Epidermal melanocyte (primary cell): ENCODE measurements around the gene BTBD6.

Experiments
- DNase-seq: peaks from one replicate; pipeline ENCODE4 v3.0.0; 2011; ENCODE audit warnings: low spot score; ENCODE audit not compliant: insufficient read length

Gene BTBD6

DNA sequence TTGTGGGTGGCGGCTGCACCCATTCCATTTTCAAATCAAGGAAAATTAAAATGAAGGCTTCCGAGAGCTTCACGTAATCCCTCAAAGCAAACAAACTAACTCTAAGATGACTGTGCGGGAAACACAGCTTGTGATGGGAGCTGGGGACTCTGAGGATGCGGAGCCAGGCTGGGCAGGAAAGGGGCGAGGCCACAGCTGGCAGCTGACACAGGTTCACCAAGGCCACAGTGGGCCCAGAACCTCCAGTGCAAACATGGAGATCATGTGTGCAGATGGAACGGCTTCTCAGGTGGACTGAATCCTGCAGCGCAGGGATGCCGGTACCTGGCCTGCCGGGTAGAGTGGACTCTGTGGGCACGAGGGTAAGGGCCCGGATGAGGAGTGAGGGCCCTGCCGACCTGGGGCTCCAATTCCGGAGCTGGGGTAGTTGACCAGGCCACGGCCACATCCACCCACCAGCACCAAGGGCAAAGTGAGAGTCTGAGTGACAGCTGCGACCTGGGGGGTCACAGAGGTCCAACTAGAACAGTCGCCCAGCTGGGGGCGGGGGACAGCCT lies 19.2 kb upstream of the BTBD6 start:
- DNase-seq = no peak

DNA sequence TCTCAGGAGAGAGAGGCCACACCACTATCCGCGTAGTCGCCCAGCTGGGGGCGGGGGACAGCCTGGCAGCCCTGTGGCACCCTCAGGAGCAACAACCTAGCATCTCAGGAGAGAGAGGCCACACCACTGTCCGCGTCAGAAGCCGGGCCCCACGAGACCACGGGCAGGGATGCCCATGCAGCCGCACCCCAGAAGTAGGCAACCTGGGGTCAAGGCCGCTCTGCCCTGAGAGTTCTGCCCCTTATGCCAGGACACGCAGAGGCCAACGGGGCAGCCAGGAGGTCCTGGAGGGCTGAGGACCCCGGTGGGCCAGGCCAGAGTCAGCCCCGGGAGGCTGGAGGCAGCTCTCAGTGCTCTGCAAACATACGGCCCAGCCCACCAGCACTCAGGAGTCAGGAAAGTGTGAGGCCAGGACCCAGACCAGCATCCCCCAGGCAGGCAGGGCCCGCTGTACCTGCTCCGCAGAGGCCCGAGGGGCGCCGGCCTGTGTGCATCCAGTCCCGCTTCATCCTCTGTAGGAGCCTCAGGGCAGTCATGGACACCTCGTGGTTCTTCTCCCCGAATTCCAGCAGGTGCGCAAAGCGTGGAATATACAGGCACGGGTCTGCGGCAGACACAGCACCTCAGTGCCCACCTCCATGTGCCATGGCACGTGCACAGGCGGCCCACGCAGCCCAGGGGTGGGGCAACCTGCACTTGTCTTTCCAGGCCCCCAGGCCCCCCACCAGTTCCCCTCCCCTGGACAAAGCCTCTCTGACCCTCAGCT lies 7.3 kb upstream of the BTBD6 start:
- DNase-seq = no peak

DNA sequence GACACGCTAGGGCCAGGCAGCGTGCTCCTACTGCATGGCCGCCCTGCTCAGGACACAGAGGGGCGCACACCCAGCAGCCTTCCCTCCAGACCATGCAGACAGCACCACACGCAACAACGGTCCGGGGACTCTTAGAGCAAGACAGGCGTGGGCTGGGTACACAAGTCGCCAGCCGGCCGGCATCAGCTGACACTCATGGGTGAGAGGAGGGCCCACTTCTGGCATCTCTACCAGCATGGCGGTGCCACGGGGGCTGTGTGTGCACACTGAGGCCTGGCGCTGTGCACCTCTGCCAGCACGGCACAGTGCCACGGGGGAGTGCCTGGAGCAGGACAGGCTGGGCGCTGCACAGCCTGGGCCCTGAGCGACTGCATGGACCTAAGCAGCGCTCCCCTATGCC lies 6.7 kb upstream of the BTBD6 start:
- DNase-seq = no peak

DNA sequence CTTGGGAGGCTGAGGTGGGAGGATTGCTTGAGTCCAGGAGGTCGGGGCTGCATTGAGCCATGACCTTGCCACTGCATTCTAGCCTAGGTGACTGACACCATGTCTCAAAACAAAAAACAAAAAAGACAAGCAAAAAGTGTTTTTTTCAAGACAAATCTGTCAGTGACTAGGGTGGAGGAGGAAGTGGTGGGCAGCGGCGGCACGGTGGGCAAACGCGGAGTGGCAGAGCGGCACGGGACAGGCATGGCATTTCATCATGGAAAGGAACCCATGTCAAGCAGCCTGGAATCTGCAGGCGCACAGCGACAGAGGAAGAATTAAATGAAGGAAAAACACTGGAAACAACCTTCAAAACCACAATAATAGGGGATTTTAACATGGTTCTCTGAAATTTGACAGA lies 4.0 kb upstream of the BTBD6 start:
- no peak for DNase-seq

DNA sequence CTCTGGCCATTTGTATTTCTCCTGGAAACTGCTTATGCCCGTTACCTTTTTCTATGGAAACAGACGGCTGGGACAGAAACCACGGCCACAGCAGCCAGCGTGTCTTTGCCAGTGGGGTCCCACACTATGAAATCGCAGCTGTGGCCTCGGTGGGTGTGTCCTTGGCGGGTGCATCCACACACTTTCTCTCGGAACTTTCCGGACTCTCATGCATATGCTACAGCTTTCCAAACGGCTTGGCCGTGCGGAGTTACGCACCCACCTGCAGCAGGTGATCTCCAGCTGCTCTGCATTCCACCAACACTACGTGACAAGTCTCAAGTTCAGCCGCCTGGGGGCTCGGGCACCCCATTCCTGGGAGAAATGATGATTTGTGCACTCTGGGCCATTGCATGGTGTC lies 1.3 kb upstream of the BTBD6 start:
- DNase-seq = no peak

DNA sequence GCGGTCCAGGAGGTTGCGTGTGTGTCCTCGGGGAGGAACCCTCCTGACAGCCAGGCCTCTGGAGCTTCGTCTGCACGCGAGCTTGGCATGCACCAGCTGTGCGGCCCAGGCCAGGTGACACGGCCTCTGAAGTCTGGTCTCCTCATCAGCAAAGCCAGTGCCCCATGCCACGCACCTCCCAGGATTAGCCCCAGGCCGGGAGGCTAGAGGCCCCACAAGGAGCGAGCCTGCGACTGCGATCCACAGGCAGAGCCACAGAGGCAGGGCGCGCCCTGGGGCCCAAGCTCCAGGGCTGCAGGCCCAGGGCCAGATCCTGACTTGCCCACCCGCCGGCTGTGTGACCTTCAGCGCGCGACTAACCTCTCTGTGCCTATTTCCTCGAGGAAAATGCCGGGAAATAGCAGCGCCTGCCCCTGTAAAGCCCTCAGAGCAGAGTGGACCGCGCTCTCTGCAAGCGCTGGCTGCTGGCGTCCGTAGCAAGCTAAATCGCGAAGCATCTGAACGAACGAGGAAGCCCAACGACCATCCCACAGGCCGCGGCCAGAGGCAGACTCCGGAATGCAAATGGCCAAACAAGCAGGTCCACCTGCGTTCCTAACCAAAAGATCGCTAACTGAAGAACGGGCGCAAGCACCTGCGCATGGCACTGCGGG lies 492 bp upstream of the BTBD6 start:
- no peak for DNase-seq

DNA sequence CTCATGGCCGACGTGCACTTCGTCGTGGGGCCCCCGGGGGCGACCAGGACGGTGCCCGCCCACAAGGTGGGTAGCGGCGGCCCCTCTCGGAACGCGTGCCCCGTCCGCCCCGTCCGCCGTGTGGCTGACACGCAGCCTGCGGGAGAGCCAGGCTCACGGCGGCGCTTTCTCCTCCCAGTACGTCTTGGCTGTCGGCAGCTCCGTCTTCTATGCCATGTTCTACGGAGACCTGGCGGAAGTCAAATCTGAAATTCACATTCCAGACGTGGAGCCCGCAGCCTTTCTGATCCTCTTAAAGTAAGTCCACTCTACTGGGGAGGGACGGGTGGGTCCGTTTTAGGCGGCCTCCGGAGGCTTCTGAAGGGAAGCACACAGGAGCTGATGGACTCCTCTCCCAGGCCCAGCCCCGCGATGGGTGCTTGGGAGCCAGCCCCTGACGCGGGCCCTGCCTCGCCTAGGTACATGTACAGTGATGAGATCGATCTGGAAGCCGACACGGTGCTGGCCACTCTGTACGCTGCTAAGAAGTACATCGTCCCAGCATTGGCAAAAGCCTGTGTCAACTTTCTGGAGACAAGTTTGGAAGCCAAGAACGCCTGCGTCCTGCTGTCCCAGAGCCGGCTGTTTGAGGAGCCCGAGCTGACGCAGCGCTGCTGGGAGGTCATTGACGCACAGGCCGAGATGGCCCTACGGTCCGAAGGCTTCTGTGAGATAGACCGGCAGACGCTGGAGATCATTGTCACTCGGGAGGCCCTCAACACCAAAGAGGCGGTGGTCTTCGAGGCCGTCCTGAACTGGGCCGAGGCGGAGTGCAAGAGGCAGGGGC lies 1.1 kb downstream of the BTBD6 start:
- DNase-seq = no peak

DNA sequence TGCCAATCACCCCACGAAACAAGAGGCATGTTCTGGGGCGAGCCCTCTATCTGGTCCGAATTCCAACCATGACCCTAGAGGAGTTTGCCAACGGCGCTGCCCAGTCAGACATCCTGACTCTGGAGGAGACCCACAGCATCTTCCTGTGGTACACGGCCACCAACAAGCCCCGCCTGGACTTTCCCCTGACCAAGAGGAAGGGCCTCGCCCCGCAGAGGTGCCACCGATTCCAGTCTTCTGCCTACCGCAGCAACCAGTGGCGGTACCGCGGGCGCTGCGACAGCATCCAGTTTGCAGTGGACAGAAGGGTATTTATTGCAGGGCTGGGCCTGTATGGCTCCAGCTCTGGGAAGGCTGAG lies 1.7 kb downstream of the BTBD6 start:
- no peak for DNase-seq

DNA sequence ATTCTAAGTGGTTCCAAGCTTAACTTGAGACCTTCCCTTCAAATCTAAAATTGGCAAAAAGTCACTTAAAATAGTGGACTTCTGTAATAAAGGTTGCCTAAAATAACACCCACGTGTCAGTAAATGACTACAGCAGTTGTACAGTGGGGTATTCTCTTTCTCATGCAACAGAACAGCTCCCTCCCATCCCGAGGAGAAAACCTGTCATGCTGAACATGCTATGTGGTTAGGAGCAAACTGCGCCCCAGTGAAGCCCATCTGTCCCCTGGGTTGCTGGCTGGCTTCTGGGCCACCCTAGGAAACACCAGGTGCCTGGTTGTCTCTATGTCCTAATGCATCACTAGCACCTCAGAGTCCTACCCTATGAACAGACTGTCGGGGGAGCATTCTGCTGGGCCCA lies 2.7 kb downstream of the BTBD6 start:
- DNase-seq = no peak

DNA sequence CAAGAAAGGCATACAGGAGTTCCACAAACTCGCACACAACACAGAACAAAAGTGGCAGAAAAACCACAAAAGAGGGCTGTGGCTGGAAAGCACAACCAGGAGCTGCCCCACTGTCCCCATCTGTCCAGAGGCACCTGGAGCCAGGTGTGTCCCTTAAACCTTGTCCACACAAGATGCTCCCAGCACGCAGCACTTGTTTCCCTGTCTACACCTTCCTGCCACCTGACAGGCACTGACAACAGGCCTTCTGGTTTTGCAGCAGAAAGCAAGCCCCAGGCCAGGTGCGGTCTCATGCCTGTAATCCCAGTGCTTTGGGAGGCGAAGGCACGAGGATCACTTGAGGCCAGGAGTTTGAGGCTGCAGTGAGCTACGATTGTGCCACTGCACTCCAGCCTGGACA lies 3.6 kb downstream of the BTBD6 start:
- DNase-seq = no peak

DNA sequence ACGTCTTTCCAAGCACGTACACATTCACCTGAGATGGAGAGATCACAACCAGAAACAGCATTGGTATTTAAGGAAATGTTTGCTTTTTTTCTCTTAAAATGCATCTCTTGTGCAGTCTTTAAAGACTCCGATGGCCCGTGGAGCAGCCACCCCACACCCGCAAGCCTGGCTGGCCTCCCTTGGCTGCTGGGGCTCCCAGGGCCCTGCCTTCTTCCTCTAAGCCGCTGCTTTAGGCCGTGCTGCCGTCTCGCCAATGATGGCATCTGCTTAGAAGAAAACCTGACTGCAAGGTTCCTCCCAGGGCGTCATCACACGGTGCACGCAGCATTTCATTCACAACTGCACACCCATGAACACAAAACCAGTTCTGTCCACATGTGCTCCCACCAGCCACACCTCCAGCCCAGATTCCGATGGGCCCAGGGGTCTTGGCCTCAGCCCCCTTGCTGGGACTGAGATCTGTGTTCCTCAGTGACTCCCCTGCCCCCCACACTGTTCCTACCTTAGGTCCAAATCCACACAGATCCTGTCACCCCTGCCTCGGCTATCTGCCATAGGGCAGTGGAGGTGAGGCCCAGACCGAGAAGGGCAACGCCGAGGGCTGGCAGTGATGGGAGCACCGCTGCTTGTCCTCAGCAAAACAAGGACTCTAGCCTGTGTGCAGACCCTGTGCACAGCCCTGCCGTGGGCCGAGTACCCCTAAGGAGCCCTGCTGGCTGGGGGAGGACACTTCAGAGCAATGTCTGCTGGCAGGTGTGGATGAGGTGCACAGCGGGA lies 4.4 kb downstream of the BTBD6 start:
- DNase-seq = no peak

DNA sequence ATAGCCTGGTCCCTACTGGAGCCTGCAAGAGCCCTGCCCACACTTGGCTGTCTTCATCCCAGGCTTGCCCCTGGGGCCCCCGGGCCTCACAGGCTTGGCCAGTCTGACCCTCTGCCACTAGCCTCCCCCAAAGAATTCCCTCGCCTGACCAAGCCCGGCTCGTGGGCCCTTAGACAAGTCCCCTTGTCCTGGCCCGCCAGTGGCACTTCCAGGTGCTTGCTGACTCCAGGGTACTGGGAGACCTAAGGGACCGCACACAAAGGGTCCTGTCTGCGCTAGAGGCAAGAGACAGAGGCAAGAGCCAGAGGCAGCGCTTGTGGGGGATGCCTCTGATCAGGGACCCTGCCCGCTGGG lies 5.0 kb downstream of the BTBD6 start:
- DNase-seq = no peak

DNA sequence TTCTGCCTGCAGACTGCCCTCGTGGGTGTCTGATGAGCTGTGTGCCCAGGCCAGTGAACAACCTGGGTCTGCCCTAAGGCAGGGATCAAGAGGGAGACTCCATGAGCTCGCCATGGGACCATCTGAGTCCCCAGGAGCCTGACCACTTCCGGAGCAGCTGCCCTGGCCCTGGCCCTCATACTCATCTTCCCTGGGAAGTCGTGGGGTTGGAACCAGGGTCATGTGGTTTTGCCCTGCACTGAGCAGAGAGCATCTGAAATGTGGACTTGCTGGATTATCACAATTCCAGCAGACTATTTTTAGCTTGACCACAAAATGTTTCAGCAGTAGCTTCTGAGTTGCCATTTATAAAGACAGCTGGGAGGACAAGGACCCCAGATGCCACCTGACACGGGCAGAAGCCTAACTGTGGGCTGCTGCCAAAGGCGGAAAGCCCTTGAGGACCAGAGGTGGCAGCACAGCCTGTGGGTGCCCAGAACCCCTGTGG lies 6.7 kb downstream of the BTBD6 start:
- DNase-seq = peak; percentile 44

DNA sequence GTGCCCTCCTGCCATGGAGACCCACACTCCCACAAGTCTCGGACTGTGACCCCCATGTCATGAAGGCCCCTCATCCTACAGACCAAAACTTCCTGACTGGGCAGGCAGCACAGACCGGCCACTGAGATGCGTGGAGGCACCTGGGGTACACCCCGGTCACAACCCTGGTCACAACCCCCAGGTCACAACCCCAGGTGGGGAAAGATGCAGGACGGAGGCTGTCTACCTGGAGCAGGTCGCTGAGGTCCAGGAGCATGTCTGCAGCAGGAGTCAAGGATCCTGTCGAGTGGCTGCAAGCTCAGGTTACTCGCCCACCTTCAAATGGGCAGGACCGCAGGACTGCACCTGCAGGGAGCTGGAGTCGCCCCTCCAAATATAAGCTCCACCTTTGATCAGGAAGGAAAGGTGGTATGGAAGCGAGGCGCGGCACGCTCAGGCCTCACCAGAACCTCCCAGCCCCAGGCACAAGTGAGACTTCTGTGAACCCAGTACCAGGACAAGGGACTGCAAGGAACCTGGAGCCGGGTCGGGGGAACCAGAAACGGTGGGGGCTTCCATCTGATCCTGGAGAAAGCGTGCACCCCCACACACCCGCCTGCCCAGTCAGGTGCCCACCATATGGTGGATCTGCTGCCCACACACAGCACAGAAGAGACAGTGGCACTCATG lies 8.1 kb downstream of the BTBD6 start:
- DNase-seq = no peak

DNA sequence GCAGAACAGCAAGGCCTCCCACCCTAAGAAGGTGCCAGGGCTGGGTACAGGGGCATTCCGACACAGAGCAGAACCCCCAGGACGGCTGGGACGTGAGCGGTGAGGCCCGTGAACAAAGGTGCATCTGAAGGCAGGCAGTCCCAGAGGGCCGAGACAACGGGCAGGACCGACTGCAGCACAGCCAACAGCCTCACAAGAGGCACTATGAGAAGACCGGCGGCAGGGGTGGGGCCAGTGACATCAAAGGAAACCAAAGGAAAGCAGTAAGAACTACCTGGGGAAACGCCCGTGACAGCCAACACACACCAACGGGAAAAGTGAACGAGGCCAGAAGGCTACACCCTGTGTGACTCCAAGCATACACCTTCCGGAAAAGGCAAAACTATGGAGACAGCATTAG lies 9.1 kb downstream of the BTBD6 start:
- no peak for DNase-seq

DNA sequence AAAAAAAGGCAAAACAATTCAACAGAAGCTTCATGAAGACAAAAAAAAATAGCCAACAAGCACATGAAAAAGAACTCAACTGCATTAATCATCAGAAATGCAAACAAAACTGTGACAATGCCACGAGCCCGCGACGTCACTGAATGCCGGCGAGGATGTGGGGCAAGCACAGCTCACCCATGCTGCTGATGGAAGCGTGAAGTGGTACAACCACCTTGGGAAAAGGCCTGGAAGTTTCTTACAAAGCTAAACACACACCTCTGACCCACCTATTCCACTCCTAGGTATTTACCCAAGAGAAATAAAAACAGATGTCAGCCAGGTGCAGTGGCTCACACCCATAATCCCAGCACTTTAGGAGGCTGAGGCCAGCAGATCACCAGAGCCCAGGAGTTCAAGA lies 10.5 kb downstream of the BTBD6 start:
- DNase-seq = no peak

DNA sequence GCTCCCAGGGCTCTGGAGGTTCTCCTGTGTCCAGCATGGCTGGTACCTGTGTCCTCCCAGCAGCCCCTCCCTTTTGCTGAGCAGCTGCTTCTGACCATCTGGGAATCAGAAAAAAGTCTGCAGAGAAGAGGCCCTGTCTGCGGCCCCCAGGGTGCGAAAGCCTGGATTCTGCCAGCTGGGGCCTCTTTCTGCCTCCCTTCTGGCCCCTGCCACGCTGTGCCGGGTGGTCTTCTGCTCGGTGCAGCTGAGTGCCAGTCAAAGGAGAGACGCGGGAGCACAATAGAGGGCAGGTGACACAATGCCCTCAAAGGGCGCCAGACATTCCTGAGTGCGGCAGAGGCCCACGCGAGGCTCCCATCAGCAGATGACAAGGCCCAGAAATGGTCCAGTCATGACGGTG lies 12.6 kb downstream of the BTBD6 start:
- DNase-seq = no peak

DNA sequence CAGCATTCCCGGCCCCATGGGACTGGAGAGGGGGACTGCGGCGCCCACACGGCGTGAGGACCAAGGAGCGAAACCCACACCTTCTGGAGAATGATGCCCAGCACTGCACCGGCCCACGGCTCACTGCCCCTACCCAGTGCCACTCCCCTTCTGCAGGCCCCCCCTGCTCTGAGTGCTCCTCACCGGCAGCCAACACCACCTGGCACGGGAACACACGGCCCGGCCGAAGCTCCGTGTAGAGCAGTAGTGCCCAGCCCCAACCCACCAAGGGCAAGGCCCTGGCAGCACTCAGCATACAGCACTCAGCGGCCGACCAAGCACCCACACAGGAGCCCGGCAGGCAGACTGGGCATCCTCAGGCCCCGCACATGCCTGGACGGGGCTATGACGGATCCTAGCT lies 13.4 kb downstream of the BTBD6 start:
- no peak for DNase-seq

DNA sequence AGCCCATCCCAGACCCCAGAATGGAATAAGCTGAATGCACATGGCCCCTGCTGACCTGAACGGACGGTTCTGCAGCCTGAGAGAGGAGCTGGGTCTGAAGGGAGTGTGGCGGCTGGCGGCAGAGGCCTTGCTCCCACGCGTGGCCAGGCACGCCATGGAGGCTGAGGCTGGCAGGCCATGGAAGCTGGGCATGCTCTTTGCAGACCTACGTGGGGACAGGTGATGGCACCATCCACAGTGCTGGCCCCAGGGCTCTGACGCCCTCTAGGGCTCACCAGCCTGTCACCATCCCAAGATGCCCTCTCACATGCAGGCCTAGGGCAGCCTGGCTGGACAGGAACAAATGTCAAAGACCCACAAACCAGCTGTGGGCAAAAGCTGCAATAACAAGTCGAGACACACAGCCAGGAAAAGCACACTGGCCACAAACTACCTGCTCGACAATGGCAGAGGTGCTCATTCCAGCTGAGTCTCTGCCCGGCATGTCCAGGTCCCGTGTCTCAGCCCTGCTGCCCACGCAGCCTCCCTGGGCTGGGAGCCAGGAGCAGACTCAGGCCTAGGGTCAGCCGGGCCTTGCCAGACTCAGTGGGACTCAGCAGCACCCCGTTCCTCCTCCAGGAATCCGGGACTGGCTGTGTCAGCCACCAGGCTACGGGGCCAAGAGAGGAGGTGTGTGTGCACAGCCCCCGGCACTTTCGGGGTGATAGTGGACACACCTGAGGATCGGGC lies 19.7 kb downstream of the BTBD6 start:
- no peak for DNase-seq

DNA sequence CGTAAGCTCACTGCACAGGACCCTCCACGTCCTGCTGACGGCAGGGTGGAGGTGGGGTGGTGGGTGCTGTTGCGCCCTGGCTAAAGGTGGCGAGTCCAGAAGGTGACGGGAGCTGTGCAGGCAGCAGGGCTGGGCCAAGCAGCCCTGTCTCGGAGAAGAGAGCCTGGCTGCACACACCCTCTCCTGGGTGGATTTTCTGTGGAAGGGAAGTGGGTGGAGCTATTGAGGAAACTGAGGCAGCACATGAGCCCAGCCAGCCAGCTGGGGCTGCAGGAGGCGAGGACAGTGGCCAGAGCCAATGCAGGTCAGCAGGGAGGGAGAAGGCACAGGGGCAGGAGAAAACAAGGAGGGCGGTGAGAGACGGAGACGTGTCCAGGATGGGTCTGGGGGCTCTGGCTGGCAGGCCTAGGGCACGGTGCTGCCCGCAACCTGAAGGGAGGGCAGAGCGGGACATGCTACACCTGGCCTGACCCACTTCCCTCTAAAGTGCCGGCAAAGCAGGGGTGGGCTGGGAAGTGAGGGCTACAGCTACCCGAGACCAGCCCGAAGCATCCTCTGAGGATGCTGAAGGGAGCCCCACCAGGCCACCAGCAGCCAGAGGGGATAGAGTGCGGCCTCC lies 20.5 kb downstream of the BTBD6 start:
- no peak for DNase-seq
